H9 (cell line): ENCODE data around the gene DHRSX. TPM values are rescaled to one million over a fixed set of nuclear protein-coding genes. Genes with fewer than 3 reads are reported as not detected.

Experiments used
- DNase-seq: peaks from one replicate; pipeline ENCODE4 v3.0.0-alpha.2; 2017
- H2AFZ ChIP-seq: one replicate; pipeline ENCODE4 v1.6.1; 2013; ENCODE audit warnings: mild to moderate bottlenecking, low read length, control low read depth, moderate library complexity
- H2AK5ac ChIP-seq: 2 replicates; pipeline ENCODE4 v1.6.1; 2013; ENCODE audit warnings: low read length, control low read depth, mixed read lengths; ENCODE audit not compliant: insufficient read length
- H2BK120ac ChIP-seq: one replicate; pipeline ENCODE4 v1.6.1; 2013; ENCODE audit warnings: low read depth, mild to moderate bottlenecking, low read length, control low read depth, inconsistent platforms; ENCODE audit not compliant: poor library complexity, severe bottlenecking
- H2BK12ac ChIP-seq: 2 replicates; pipeline ENCODE4 v1.6.1; 2013; ENCODE audit warnings: low read length, control low read depth, mixed read lengths, low read depth; ENCODE audit not compliant: insufficient read length
- H2BK15ac ChIP-seq: 2 replicates; pipeline ENCODE4 v1.6.1; 2013; ENCODE audit warnings: low read depth, low read length, control low read depth
- H2BK20ac ChIP-seq: one replicate; pipeline ENCODE4 v1.6.1; 2013; ENCODE audit warnings: low read depth, mild to moderate bottlenecking, low read length, control low read depth, inconsistent platforms; ENCODE audit not compliant: poor library complexity, severe bottlenecking
- H2BK5ac ChIP-seq: 2 replicates; pipeline ENCODE4 v1.6.1; 2013; ENCODE audit warnings: low read length, control low read depth, mixed read lengths; ENCODE audit not compliant: insufficient read length
- H3K14ac ChIP-seq: 2 replicates; pipeline ENCODE4 v1.6.1; 2013; ENCODE audit warnings: low read length, control low read depth; ENCODE audit not compliant: insufficient read depth
- H3K18ac ChIP-seq: 2 replicates; pipeline ENCODE4 v1.6.1; 2013; ENCODE audit warnings: low read depth, mild to moderate bottlenecking, mixed read lengths, low read length, control low read depth; ENCODE audit not compliant: insufficient read length
- H3K23ac ChIP-seq: 2 replicates; pipeline ENCODE4 v1.6.1; 2013; ENCODE audit warnings: low read length, control low read depth, mixed read lengths, low read depth; ENCODE audit not compliant: insufficient read length
- H3K23me2 ChIP-seq: 2 replicates; pipeline ENCODE4 v1.6.1; 2013; ENCODE audit warnings: low read depth, mild to moderate bottlenecking, mixed read lengths, low read length, control low read depth; ENCODE audit not compliant: insufficient read length, poor library complexity, severe bottlenecking
- H3K27ac ChIP-seq: 2 replicates; pipeline ENCODE4 v1.5.1; 2013; ENCODE audit warnings: low read length, control low read depth, mixed read lengths, low read depth; ENCODE audit not compliant: insufficient read length
- H3K27me3 ChIP-seq: 2 replicates; pipeline ENCODE4 v1.6.1; 2013; ENCODE audit warnings: low read length, control low read depth, inconsistent platforms; ENCODE audit not compliant: insufficient read depth
- H3K4ac ChIP-seq: 2 replicates; pipeline ENCODE4 v1.6.1; 2013; ENCODE audit warnings: low read depth, mild to moderate bottlenecking, control low read depth, inconsistent platforms, low read length, moderate library complexity
- H3K4me1 ChIP-seq: 2 replicates; pipeline ENCODE4 v1.6.1; 2013; ENCODE audit warnings: low read length, control low read depth, inconsistent platforms; ENCODE audit not compliant: insufficient read depth
- H3K4me2 ChIP-seq: 2 replicates; pipeline ENCODE4 v1.6.1; 2013; ENCODE audit warnings: low read length, control low read depth, mixed read lengths; ENCODE audit not compliant: insufficient read length, insufficient read depth
- H3K56ac ChIP-seq: 2 replicates; pipeline ENCODE4 v1.6.1; 2013; ENCODE audit warnings: low read depth, mild to moderate bottlenecking, mixed read lengths, low read length, control low read depth; ENCODE audit not compliant: insufficient read length
- H3K79me1 ChIP-seq: 2 replicates; pipeline ENCODE4 v1.6.1; 2013; ENCODE audit warnings: low read depth, mild to moderate bottlenecking, moderate library complexity, low read length, control low read depth, inconsistent platforms; ENCODE audit not compliant: insufficient read depth, poor library complexity, severe bottlenecking
- H3K79me2 ChIP-seq: 2 replicates; pipeline ENCODE4 v1.6.1; 2013; ENCODE audit warnings: low read length, control low read depth, inconsistent platforms; ENCODE audit not compliant: insufficient read depth
- H3K9ac ChIP-seq: 2 replicates; pipeline ENCODE4 v1.6.1; 2013; ENCODE audit warnings: low read length, control low read depth, mixed read lengths; ENCODE audit not compliant: insufficient read length; ENCODE audit errors: extremely low read depth
- H3K9me3 ChIP-seq: one replicate; pipeline ENCODE4 v1.6.1; 2013; ENCODE audit warnings: low read depth, low read length, inconsistent platforms; ENCODE audit not compliant: control insufficient read depth
- H3T11ph ChIP-seq: one replicate; pipeline ENCODE4 v1.6.1; 2013; ENCODE audit warnings: mild to moderate bottlenecking, low read length, control low read depth, inconsistent platforms
- H4K20me1 ChIP-seq: one replicate; pipeline ENCODE4 v1.6.1; 2013; ENCODE audit not compliant: control insufficient read depth, insufficient read length, insufficient read depth
- H4K5ac ChIP-seq: 2 replicates; pipeline ENCODE4 v1.6.1; 2013; ENCODE audit warnings: low read depth, mild to moderate bottlenecking, mixed read lengths, low read length, control low read depth; ENCODE audit not compliant: insufficient read length
- H4K8ac ChIP-seq: replicated peaks from 2 replicates; pipeline ENCODE4 v1.6.1; 2013; ENCODE audit warnings: low read length, control low read depth, mixed read lengths, low read depth; ENCODE audit not compliant: insufficient read length
- H4K91ac ChIP-seq: 2 replicates; pipeline ENCODE4 v1.6.1; 2013; ENCODE audit warnings: low read depth, mild to moderate bottlenecking, moderate library complexity, mixed read lengths, low read length, control low read depth; ENCODE audit not compliant: insufficient read length
- H3K27ac Mint-ChIP-seq, 3 experiments: 2 replicates in 2 of 3; 3 replicates in 1 of 3; pipeline ENCODE4 v1.8.0; 2020 to 2021; ENCODE audit warnings: mixed read lengths in 3 of 3, mild to moderate bottlenecking in 1 of 3, moderate library complexity in 1 of 3
- H3K27me3 Mint-ChIP-seq: 2 replicates; pipeline ENCODE4 v1.8.0; 2021; ENCODE audit warnings: low read depth, mild to moderate bottlenecking, moderate library complexity, mixed read lengths
- H3K36me3 Mint-ChIP-seq, 3 experiments: 2 replicates in 2 of 3; 3 replicates in 1 of 3; pipeline ENCODE4 v1.8.0; 2020 to 2021; ENCODE audit warnings: low read depth in 3 of 3, mixed read lengths in 3 of 3; ENCODE audit not compliant: insufficient read depth in 1 of 3
- H3K4me1 Mint-ChIP-seq, 2 experiments: 2 replicates each; pipeline ENCODE4 v1.8.0; 2020; ENCODE audit warnings: mixed read lengths in 2 of 2
- H3K4me3 Mint-ChIP-seq, 2 experiments: 2 replicates in 1 of 2; 3 replicates in 1 of 2; pipeline ENCODE4 v1.8.0; 2020 to 2021; ENCODE audit warnings: mild to moderate bottlenecking in 2 of 2, mixed read lengths in 2 of 2, moderate library complexity in 1 of 2
- H3K9me3 Mint-ChIP-seq, 2 experiments: 2 replicates in 1 of 2; 3 replicates in 1 of 2; pipeline ENCODE4 v1.8.0; 2020; ENCODE audit warnings: mild to moderate bottlenecking in 2 of 2, mixed read lengths in 2 of 2, moderate library complexity in 1 of 2
- CTCF ChIP-seq: fragments of 200-600 bp; sonication (generic); conservative IDR thresholded peaks from 3 replicates; pipeline ENCODE4 v1.8.0; 2021; ENCODE audit warnings: antibody characterized with exemption, mild to moderate bottlenecking
- WGBS: extraction: QIAGEN DNeasy Blood & Tissue Kit; methylation state at CpG from one replicate; pipeline ENCODE4 v1.1.7; 2013; ENCODE audit warnings: missing lambda C conversion rate, low lambda C conversion rate, mixed read lengths; ENCODE audit not compliant: insufficient read length; ENCODE audit errors: extremely low coverage; 5-methylcytosine and 5-hydroxymethylcytosine counted together
- total RNA-seq: library from RNA; stranded (reverse); gene quantifications from 2 replicates; pipeline ENCODE4 v1.2.1, GENCODE V29; 2021

Gene DHRSX
- total RNA-seq, 1 experiment from 2014 or later: 44.0 TPM

- Histone ChIP-seq H2AK5ac (no peak overlapping the region), H3K4me2 (no peak overlapping the region), H3K9me3 (peaks cover 10% of the 10 kb centered on the region), H4K8ac (no peak overlapping the region), H3K4ac (no peak overlapping the region), H2BK15ac (no peak overlapping the region), H2AFZ (no peak overlapping the region), H2BK120ac (no peak overlapping the region), H3K79me1 (no peaks in the 10 kb centered on the region), H4K20me1 (peaks cover 3% of the 10 kb centered on the region), H3K18ac (no peak overlapping the region), H4K5ac (no peak overlapping the region), H3K4me1 (no peaks in the 10 kb centered on the region), H3K23me2 (no peaks in the 10 kb centered on the region), H3K14ac (no peak overlapping the region), H2BK5ac (no peak overlapping the region), H3K27me3 (no peaks in the 10 kb centered on the region), H2BK20ac (no peak overlapping the region), H3K79me2 (no peaks in the 10 kb centered on the region; the same call in 1 of the 2 replicates), H3K23ac (no peak overlapping the region), H3T11ph (no peak overlapping the region), H3K56ac (no peak overlapping the region), H2BK12ac (no peak overlapping the region), H4K91ac (no peak overlapping the region), H3K9ac (no peak overlapping the region), H3K27ac (no peak overlapping the region)
- no peak overlapping the region for H3K4me3 Mint-ChIP-seq
- H3K36me3 Mint-ChIP-seq: peaks cover 1 to 9% (median 2%) of the 10 kb centered on the region in 3 experiments; a peak in 5 of 7 replicates
- H3K4me1 Mint-ChIP-seq: peaks cover 8 to 10% of the 10 kb centered on the region in 2 experiments
- no peaks in the 10 kb centered on the region for H3K27me3 Mint-ChIP-seq
- H3K9me3 Mint-ChIP-seq: peaks cover 0 to 3% of the 10 kb centered on the region in 2 experiments; a peak in 1 of 5 replicates
- DNase-seq: no peak
- no peak for TF ChIP-seq CTCF
- 100% methylated on average over 1 of the region's 2 CpGs for WGBS
- no peak overlapping the region for H3K27ac Mint-ChIP-seq
Measured at GRCh38 chrX:2414384-2414783, 86.4 kb downstream of the DHRSX start.
